NB4 (cell line): ENCODE measurements around the gene UBFD1.
A peak's percentile ranks its signal among the peaks of the same experiment; 100 is the strongest.

Experiments used
- CTCF ChIP-seq: IDR thresholded peaks from one replicate; pipeline ENCODE4 v1.5.1; 2012; ENCODE audit warnings: low read depth, low read length
- MAX ChIP-seq: IDR thresholded peaks from 2 replicates; pipeline ENCODE4 v1.6.1; 2011; ENCODE audit warnings: low read depth, low read length
- POLR2A ChIP-seq: IDR thresholded peaks from 2 replicates; pipeline ENCODE4 v1.6.1; 2011; ENCODE audit warnings: mild to moderate bottlenecking; ENCODE audit not compliant: insufficient read length; ENCODE audit errors: extremely low read depth

- TF ChIP-seq POLR2A, result no peak
- peak; percentile 61 for TF ChIP-seq CTCF
- peak; percentile 16; the same call in 1 of the 2 replicates for TF ChIP-seq MAX
Observed at GRCh38 chr16:23597003-23597756, 39.7 kb downstream of the UBFD1 start.
